ENCODE results near the gene ABCC1.
"Not testable (repeated sequence)": the region's sequence is repeated elsewhere in the genome, so short reads cannot be mapped to it uniquely, and the experiment has no call there.

ABCC1 gene

DNA sequence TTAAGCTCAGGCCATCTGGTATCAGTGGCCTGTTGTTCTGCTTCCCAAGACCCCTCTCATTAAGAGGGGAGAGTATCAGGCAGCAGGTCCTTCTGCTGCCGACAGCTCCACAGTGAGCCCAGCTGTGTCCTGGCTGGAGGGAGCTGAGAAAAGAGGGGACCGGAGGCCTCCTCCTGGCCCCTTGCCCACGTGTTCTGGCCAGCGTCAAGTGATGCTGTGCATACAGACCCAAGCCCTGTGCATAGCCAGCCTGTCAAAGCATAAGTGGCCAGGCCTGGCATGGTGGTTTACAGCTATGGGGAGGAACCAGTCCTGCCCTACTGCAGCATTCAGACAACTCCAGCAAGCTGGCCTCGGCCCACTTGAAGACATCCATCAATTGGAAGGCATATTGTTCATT is 225.9 kb downstream of the ABCC1 start:
- H3K36me3 ChIP-seq (ENCODE audit: control insufficient read depth in 2 of 2, insufficient read depth in 1 of 2, low read length in 2 of 2), result peaks cover 0 to 10% of the 10 kb centered on the region in 2 experiments; a peak in 1 of 3 replicates
- no peaks in the 10 kb centered on the region for H3K9me3 ChIP-seq (ENCODE audit: control insufficient read depth, insufficient read depth, low read depth, low read length)
- no peak overlapping the region for H3K27ac ChIP-seq (ENCODE audit: extremely low read depth, low read depth, low read length)
- CTCF ChIA-PET, result interaction anchor here (0.9 to 3.2 kb wide), 3 partner anchors 9 to 420 kb away, joined by 3 to 23 read pairs (median 5); no protein-coding TSS in a partner anchor
- POLR2A ChIA-PET, result no interaction called here
- no peaks in the 10 kb centered on the region for H3K4me1 ChIP-seq (ENCODE audit: control insufficient read depth, insufficient read depth, low read length)
- TF ChIP-seq ZNF76 (tag by site-specific recombination; IDR thresholded peaks at IDR 0.05; ENCODE audit: borderline replicate concordance, low read depth), result no peak
- TF ChIP-seq KLF10 (tag by site-specific recombination; IDR thresholded peaks at IDR 0.05), result no peak
- TF ChIP-seq, protein P1, sequence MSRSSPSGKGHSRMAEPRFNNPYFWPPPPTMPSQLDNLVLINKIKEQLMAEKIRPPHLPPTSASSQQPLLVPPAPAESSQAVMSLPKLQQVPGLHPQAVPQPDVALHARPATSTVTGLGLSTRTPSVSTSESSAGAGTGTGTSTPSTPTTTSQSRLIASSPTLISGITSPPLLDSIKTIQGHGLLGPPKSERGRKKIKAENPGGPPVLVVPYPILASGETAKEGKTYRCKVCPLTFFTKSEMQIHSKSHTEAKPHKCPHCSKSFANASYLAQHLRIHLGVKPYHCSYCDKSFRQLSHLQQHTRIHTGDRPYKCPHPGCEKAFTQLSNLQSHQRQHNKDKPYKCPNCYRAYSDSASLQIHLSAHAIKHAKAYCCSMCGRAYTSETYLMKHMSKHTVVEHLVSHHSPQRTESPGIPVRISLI (tag by site-specific recombination; IDR thresholded peaks at IDR 0.05), result no peak
- TF ChIP-seq ZNF274 (IDR thresholded peaks at IDR 0.05; ENCODE audit: low read length), result no peak
- no peak for TF ChIP-seq ZNF274 (tag by site-specific recombination; IDR thresholded peaks at IDR 0.05; ENCODE audit: borderline replicate concordance)
- TF ChIP-seq ZNF202 (tag by site-specific recombination; IDR thresholded peaks at IDR 0.05; ENCODE audit: borderline replicate concordance), result no peak
- no peak for TF ChIP-seq ZNF350 (tag by site-specific recombination; IDR thresholded peaks at IDR 0.05)
- no peak overlapping the region for H3K4me3 ChIP-seq (ENCODE audit: low read depth, low read length)

DNA sequence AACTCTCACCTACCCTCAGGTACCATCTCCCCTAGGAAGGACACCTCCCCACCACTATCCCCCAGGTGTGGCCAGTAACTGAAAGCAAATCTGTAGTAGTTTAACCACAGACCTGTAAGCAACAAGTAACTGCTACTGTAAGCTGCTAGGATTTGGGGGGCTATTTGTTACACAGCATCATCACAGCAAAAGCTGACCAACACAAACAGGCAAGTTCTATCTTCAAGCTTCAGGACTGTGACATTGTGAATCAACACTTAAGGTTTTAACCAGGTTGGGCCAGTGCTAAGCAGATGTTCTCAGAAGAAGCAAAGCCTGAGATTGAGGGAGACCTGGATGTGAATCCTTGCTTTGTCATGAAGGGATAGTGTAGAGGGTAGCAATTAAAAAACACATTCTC is 226.9 kb downstream of the ABCC1 start:
- TF ChIP-seq, protein P2, sequence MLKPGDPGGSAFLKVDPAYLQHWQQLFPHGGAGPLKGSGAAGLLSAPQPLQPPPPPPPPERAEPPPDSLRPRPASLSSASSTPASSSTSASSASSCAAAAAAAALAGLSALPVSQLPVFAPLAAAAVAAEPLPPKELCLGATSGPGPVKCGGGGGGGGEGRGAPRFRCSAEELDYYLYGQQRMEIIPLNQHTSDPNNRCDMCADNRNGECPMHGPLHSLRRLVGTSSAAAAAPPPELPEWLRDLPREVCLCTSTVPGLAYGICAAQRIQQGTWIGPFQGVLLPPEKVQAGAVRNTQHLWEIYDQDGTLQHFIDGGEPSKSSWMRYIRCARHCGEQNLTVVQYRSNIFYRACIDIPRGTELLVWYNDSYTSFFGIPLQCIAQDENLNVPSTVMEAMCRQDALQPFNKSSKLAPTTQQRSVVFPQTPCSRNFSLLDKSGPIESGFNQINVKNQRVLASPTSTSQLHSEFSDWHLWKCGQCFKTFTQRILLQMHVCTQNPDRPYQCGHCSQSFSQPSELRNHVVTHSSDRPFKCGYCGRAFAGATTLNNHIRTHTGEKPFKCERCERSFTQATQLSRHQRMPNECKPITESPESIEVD (tag by site-specific recombination; IDR thresholded peaks at IDR 0.05), result no peak
- peak; percentile 97 for TF ChIP-seq RBAK (tag by site-specific recombination; IDR thresholded peaks at IDR 0.05)
- H3K27ac ChIP-seq (ENCODE audit: extremely low read depth, low read depth, low read length), result no peak overlapping the region
- H3K4me3 ChIP-seq (ENCODE audit: low read depth, low read length), result no peak overlapping the region
- peaks cover 0 to 9% of the 10 kb centered on the region in 2 experiments; a peak in 1 of 3 replicates for H3K36me3 ChIP-seq (ENCODE audit: control insufficient read depth in 2 of 2, insufficient read depth in 1 of 2, low read length in 2 of 2)
- ChIA-PET POLR2A (no interaction called here), CTCF (interaction anchor here (3.2 kb wide), 1 partner anchor 10 kb away, joined by 23 read pairs; no protein-coding TSS in a partner anchor)
- no peaks in the 10 kb centered on the region for H3K9me3 ChIP-seq (ENCODE audit: control insufficient read depth, insufficient read depth, low read depth, low read length)
- H3K4me1 ChIP-seq (ENCODE audit: control insufficient read depth, insufficient read depth, low read length), result no peaks in the 10 kb centered on the region

DNA sequence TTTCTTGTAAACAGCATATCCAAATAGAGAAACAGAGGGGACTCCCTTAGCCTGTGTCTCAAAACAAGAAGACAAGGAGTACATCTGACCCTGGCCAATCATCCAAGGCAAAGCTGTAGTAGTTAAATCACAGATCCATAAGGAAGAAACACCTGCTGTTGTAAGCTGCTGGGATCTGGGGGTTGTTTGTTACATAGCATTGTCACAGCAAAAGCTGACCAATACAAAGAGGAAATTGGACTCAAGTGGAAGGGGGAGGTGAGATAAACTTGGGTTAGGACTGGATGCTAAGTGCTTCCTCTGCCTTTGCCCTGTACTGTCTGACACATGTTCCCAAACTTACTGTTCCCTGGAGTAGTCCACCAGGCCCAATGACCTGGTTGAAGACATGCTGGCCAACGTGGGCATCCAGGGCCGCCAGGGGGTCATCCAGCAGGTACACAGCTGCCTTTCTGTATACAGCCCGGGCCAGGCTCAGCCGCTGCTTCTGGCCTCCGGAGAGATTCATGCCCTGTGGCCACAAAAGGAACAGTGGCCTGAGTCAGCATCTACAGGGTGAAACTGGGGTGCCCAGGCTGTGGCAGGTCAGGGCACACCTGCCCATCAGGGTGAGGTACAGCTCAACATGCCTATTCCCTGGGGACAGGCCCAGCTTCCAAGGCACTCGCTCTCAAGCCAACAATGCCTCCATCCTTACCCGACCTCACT is 229.2 kb downstream of the ABCC1 start:
- no peaks in the 10 kb centered on the region for H3K4me1 ChIP-seq (ENCODE audit: control insufficient read depth, insufficient read depth, low read length)
- H3K36me3 ChIP-seq (ENCODE audit: control insufficient read depth in 2 of 2, insufficient read depth in 1 of 2, low read length in 2 of 2), result peaks cover 0 to 6% of the 10 kb centered on the region in 2 experiments; a peak in 1 of 3 replicates
- H3K27ac ChIP-seq (ENCODE audit: extremely low read depth, low read depth, low read length), result no peak overlapping the region
- TF ChIP-seq ZFP37 (tag by site-specific recombination; IDR thresholded peaks at IDR 0.05) (no peak), RBAK (tag by site-specific recombination; IDR thresholded peaks at IDR 0.05) (0 out of 2 replicates have a peak, but pooled peaks have one; percentile 61), ZNF830 (tag by site-specific recombination; IDR thresholded peaks at IDR 0.05; ENCODE audit: low read depth) (no peak)
- ChIA-PET POLR2A (no interaction called here), CTCF (no interaction called here)
- H3K9me3 ChIP-seq (ENCODE audit: control insufficient read depth, insufficient read depth, low read depth, low read length), result no peaks in the 10 kb centered on the region
- H3K4me3 ChIP-seq (ENCODE audit: low read depth, low read length), result no peak overlapping the region

DNA sequence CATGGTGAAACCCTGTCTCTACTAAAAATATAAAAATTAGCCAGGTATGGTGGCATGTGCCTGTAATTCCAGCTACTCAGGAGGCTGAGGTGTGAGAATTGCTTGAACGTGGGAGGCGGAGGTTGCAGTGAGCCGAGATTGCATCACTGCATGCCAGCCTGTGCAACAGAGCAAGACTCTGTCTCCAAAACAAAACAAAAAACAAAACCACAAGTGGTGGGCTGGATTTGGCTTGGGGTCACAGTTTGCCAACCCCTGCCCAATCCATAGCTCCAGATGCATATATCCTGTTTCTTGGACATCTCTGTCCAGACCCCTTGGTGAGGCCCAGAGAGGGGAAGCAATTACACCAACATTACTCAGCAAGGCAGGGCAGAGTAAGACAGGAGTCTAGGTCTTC is 232.3 kb downstream of the ABCC1 start:
- not testable (repeated sequence) for H3K9me3 ChIP-seq (ENCODE audit: control insufficient read depth, insufficient read depth, low read depth, low read length); H3K4me1 ChIP-seq (ENCODE audit: control insufficient read depth, insufficient read depth, low read length); H3K4me3 ChIP-seq (ENCODE audit: low read depth, low read length); H3K36me3 ChIP-seq (ENCODE audit: control insufficient read depth in 2 of 2, insufficient read depth in 1 of 2, low read length in 2 of 2); H3K27ac ChIP-seq (ENCODE audit: extremely low read depth, low read depth, low read length)
- POLR2A ChIA-PET, result interaction anchor here (0.6 kb wide), 1 partner anchor 439 kb away, joined by 5 read pairs; no protein-coding TSS in a partner anchor
- CTCF ChIA-PET, result interaction anchor here (0.6 to 1.0 kb wide), 2 partner anchors 24 to 236 kb away, joined by 3 to 4 read pairs; no protein-coding TSS in a partner anchor
- TF ChIP-seq EGR2 (tag by site-specific recombination; IDR thresholded peaks at IDR 0.05; ENCODE audit: low read depth), result 0 out of 2 replicates have a peak, but pooled peaks have one; percentile 9
